Loucy (cell line): ENCODE results near the gene DLG2.

Experiments
- EZH2phosphoT487 ChIP-seq: fragments of 200-600 bp; IDR thresholded peaks from 2 replicates; pipeline ENCODE4 v1.6.1; 2018; ENCODE audit warnings: antibody characterized with exemption, mild to moderate bottlenecking, moderate library complexity, borderline replicate concordance
- TF ChIP-seq, protein P1 (sequence below): fragments of 200-600 bp; sonication (generic); conservative IDR thresholded peaks from 2 replicates; pipeline ENCODE4 v1.5.1; 2014; ENCODE audit warnings: mild to moderate bottlenecking, antibody characterized with exemption, low read length

DNA sequence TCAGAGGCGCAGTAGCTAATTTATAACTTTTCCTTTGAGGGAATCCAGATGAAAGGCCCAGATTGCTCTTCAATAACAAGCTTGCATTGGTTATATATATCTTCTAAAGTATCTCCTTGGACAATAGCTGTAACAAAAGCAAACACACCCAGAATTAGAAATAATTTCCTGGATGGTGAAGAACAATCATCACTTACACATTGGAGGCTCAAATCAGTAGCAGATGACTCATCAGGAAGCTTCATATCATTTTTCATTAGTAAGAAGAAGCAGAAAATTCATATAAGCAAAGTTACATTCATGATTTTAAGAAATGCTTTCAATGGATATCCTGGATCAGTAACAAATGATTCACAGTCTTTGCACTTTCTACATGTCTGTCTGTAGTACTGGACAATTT lies 2167.3 kb downstream of the DLG2 start:
- TF ChIP-seq, protein P1, sequence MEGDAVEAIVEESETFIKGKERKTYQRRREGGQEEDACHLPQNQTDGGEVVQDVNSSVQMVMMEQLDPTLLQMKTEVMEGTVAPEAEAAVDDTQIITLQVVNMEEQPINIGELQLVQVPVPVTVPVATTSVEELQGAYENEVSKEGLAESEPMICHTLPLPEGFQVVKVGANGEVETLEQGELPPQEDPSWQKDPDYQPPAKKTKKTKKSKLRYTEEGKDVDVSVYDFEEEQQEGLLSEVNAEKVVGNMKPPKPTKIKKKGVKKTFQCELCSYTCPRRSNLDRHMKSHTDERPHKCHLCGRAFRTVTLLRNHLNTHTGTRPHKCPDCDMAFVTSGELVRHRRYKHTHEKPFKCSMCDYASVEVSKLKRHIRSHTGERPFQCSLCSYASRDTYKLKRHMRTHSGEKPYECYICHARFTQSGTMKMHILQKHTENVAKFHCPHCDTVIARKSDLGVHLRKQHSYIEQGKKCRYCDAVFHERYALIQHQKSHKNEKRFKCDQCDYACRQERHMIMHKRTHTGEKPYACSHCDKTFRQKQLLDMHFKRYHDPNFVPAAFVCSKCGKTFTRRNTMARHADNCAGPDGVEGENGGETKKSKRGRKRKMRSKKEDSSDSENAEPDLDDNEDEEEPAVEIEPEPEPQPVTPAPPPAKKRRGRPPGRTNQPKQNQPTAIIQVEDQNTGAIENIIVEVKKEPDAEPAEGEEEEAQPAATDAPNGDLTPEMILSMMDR = no peak
- TF ChIP-seq EZH2phosphoT487 = no peak
